ENCODE measurements around the gene PLXND1. TPM values are rescaled to one million over a fixed set of nuclear protein-coding genes. Genes with fewer than 3 reads are reported as not detected.

PLXND1 gene
- total RNA-seq, 1 donor from 2014 or later = 9.0 TPM

DNA sequence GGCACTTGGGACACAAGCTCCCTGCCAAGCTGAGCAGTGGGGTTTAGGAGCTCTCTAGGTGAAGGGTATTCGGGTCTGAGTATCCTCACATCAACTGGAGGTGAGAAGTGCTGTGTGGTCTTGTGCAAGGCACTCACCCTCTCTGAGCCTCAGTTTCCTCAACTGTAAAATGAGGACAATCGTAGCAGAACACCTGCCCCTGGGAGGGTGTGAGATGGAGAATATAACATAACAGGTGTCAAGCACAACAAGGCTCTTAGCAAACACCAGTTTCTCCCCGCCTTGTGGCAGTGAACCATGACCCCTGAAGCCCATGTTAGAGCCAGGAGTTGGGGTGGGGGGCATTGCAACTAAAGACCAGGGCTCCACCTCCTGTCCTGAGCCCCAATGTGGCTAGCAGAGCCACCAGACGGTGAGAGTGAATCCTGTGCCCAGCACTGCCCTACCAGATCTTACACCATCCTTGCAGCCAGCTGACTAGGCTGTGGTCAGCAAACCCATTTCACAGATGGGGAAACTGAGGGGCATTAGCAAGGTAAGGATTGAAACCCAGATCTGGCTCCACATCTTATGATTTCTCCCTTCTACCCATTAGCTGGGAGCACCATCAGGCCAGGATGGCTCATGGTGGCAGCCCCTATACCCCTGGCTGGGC is 2.6 kb upstream of the PLXND1 start:
- Mint-ChIP-seq H3K9me3 (peaks cover 2% of the 10 kb centered on the region), H3K36me3 (no peaks in the 10 kb centered on the region), H3K27ac (peak overlapping the region; percentile 2), H3K4me3 (peak overlapping the region; percentile 63), H3K27me3 (ENCODE audit: insufficient read depth, low read depth) (peaks cover 16% of the 10 kb centered on the region), H3K4me1 (peaks cover 31% of the 10 kb centered on the region)
- peaks cover 44% of the 10 kb centered on the region for H3K27me3 ChIP-seq
- H3K4me3 ChIP-seq = no peak overlapping the region
- H3K9me3 ChIP-seq (ENCODE audit: low read depth) = no peaks in the 10 kb centered on the region
- H3K36me3 ChIP-seq = no peaks in the 10 kb centered on the region
- H3K9ac ChIP-seq = no peak overlapping the region
- H2AFZ ChIP-seq (replicated peaks) = peak overlapping the region; percentile 20
- H3K4me2 ChIP-seq = no peak overlapping the region
- H3K4me1 ChIP-seq = peaks cover 10% of the 10 kb centered on the region
- TF ChIP-seq EZH2phosphoT487 (IDR thresholded peaks at IDR 0.05) (no peak), CTCF (IDR thresholded peaks at IDR 0.05) (no peak), EZH2 (IDR thresholded peaks at IDR 0.05) (no peak)
- H3K27ac ChIP-seq = no peak overlapping the region
- peaks cover 14% of the 10 kb centered on the region for H4K20me1 ChIP-seq (ENCODE audit: low read depth)
- peaks cover 37% of the 10 kb centered on the region for H3F3A ChIP-seq (ENCODE audit: low read depth)
- no peak for DNase-seq (ENCODE audit: low spot score)
- H3K79me2 ChIP-seq (ENCODE audit: low read depth) = no peaks in the 10 kb centered on the region

DNA sequence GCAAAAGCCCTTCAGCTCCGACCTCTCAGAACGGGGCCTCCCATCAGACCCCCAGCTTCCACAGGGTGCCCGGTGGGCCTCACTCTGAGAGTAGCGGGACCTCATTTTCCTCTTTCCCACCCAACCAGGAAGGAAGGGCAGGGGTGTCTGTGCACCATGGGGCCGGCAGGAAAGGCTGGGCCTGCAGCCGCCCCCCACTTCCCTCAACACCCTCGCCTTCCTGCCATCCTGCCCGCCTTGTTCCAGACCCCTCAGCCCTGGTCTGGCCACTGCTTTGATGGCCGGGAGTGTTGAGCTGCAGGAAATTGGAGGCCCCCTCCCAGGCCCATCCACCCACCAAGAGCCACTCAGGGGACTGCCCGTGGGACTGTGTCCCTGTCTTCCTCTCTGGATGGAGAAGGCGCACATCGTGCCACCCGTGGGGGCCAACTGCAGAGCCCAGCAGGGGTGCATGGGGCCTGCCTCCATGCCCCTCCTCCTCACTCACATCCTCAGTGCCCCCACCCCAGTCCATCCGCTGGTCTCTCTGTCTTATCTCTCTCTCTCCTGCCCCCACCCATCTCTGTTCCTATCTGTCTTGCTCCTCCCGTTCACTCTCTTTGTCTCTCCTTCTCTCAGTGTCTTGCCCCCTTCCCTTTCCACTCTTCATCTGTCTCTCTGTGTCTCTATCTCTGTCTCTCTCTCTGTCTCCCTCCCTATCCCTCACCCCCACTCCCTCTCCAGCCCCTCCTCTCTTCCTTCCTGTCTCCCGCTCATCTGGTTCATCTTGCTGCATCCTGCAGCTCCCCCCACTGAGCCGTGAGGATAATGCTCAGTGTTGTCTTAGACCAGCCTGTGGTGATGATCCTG is 1.8 kb upstream of the PLXND1 start:
- peaks cover 21% of the 10 kb centered on the region for H4K20me1 ChIP-seq (ENCODE audit: low read depth)
- Mint-ChIP-seq H3K27me3 (ENCODE audit: insufficient read depth, low read depth) (peaks cover 19% of the 10 kb centered on the region), H3K9me3 (peaks cover 2% of the 10 kb centered on the region), H3K27ac (peak overlapping the region; percentile 12), H3K36me3 (no peaks in the 10 kb centered on the region), H3K4me3 (peak overlapping the region; percentile 63), H3K4me1 (peaks cover 37% of the 10 kb centered on the region)
- H3K4me1 ChIP-seq = peaks cover 13% of the 10 kb centered on the region
- peak; percentile 63 for DNase-seq (ENCODE audit: low spot score)
- no peak overlapping the region for H3K4me2 ChIP-seq
- no peaks in the 10 kb centered on the region for H3K79me2 ChIP-seq (ENCODE audit: low read depth)
- H3K9ac ChIP-seq = no peak overlapping the region
- H3K36me3 ChIP-seq = no peaks in the 10 kb centered on the region
- H3F3A ChIP-seq (ENCODE audit: low read depth) = peaks cover 44% of the 10 kb centered on the region
- no peak overlapping the region for H3K4me3 ChIP-seq
- H3K27ac ChIP-seq = no peak overlapping the region
- peak overlapping the region; percentile 20 for H2AFZ ChIP-seq (replicated peaks)
- H3K27me3 ChIP-seq = peaks cover 50% of the 10 kb centered on the region
- no peaks in the 10 kb centered on the region for H3K9me3 ChIP-seq (ENCODE audit: low read depth)
- no peak for TF ChIP-seq EZH2 (IDR thresholded peaks at IDR 0.05)
- peak; percentile 33 for TF ChIP-seq CTCF (IDR thresholded peaks at IDR 0.05)

- Histone ChIP-seq H3K27ac (no peak overlapping the region), H2AFZ (replicated peaks) (peak overlapping the region; percentile 89), H3F3A (ENCODE audit: low read depth) (peaks cover 52% of the 10 kb centered on the region), H4K20me1 (ENCODE audit: low read depth) (peaks cover 29% of the 10 kb centered on the region), H3K4me3 (peak overlapping the region; percentile 60), H3K36me3 (no peaks in the 10 kb centered on the region), H3K9ac (no peak overlapping the region), H3K79me2 (ENCODE audit: low read depth) (no peaks in the 10 kb centered on the region), H3K4me2 (peak overlapping the region; percentile 95), H3K9me3 (ENCODE audit: low read depth) (no peaks in the 10 kb centered on the region), H3K4me1 (peaks cover 21% of the 10 kb centered on the region), H3K27me3 (peaks cover 50% of the 10 kb centered on the region)
- Mint-ChIP-seq H3K27me3 (ENCODE audit: insufficient read depth, low read depth) (peaks cover 19% of the 10 kb centered on the region), H3K27ac (peak overlapping the region; percentile 21), H3K4me1 (peaks cover 40% of the 10 kb centered on the region), H3K9me3 (peaks cover 2% of the 10 kb centered on the region), H3K4me3 (peak overlapping the region; percentile 87), H3K36me3 (no peaks in the 10 kb centered on the region)
- DNase-seq (ENCODE audit: low spot score) = no peak
- no peak for TF ChIP-seq EZH2 (IDR thresholded peaks at IDR 0.05)
- TF ChIP-seq CTCF (IDR thresholded peaks at IDR 0.05) = no peak
- TF ChIP-seq EZH2phosphoT487 (IDR thresholded peaks at IDR 0.05) = no peak
These were observed 1.1 kb upstream of the PLXND1 start for GRCh38 chr3:129607391-129608068.

Measured in neural progenitor cell (in vitro differentiated cells).